GM10266 (cell line): Measurements from ENCODE around the gene ESR2.

ENCODE experiments used
- DNase-seq: peaks from one replicate; pipeline ENCODE4 v3.0.0; 2012; ENCODE audit errors: extremely low spot score
- TF ChIP-seq, protein P1 (sequence below): IDR thresholded peaks from 2 replicates; pipeline ENCODE4 v1.5.1; 2012; ENCODE audit warnings: mild to moderate bottlenecking, low read depth; ENCODE audit not compliant: control insufficient read depth, insufficient read depth; ENCODE audit errors: missing control alignments

The ESR2 gene

DNA sequence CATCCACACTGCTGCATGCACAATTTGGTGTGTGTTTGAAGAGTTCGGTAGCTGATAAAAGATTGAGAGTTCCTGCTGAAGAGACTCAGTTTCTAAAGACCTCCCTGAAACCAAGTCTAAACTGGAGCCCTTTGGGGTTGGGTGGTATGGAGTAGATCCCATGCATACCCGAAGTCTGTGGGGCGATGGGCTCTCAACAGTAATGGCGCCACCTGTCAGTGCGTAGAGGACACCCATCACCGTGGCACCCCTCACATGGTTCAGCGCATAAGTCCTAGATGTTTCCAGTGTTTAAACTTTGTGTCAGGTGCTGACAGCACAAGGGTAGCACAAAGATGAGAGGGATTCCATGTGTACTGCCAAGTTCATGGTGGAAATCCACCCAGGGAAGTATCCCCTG is 85.9 kb downstream of the ESR2 start:
- no peak for DNase-seq
- TF ChIP-seq, protein P1, sequence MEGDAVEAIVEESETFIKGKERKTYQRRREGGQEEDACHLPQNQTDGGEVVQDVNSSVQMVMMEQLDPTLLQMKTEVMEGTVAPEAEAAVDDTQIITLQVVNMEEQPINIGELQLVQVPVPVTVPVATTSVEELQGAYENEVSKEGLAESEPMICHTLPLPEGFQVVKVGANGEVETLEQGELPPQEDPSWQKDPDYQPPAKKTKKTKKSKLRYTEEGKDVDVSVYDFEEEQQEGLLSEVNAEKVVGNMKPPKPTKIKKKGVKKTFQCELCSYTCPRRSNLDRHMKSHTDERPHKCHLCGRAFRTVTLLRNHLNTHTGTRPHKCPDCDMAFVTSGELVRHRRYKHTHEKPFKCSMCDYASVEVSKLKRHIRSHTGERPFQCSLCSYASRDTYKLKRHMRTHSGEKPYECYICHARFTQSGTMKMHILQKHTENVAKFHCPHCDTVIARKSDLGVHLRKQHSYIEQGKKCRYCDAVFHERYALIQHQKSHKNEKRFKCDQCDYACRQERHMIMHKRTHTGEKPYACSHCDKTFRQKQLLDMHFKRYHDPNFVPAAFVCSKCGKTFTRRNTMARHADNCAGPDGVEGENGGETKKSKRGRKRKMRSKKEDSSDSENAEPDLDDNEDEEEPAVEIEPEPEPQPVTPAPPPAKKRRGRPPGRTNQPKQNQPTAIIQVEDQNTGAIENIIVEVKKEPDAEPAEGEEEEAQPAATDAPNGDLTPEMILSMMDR, result no peak

DNA sequence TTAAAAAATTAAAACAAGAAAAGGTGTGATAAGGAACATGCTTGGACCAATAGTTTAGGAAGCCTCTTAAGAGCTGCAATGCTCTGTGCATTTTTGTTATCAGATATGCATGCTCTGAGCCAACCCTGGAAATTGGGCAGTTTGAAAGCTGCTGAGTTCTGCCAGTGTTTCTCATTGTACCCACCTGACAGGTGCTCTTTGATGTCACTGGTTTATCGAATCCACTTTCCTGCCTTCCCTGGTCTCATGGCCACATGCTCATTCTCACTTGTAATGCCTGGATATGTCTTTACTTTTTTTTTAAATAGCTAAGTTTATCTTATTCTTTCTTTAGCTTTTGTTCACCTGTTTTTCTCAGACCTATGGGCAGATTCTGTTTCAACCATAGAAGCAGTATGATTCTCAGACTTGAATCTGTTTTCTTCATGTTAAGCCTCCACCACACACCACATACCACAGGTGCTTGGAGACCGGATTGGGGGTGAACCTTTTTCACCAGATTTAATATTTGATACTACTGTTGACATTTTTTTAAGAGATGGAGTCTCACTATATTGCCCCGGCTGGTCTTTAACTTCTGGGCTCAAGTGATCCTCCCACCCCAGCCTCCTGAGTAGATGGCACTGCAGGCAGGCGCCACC is 90.7 kb downstream of the ESR2 start:
- DNase-seq, result no peak
- TF ChIP-seq, protein P1, result no peak

DNA sequence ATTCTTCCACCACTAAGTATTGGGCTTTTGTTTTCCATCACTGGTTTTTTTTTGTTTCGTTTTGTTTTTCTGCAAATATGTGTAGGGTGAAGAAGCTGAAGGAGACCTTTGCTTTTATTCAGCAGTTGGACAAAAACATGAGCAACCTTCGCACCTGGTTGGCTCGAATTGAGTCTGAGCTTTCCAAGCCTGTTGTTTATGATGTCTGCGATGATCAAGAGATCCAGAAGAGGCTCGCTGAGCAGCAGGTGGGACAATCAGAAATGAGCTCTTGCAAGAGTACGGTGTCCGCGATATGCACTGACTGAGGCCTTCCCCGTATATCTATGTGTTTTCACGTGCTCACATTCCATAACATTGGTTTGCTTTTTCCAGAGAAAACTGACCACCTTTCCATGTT is 91.5 kb downstream of the ESR2 start:
- no peak for DNase-seq
- TF ChIP-seq, protein P1, result no peak

DNA sequence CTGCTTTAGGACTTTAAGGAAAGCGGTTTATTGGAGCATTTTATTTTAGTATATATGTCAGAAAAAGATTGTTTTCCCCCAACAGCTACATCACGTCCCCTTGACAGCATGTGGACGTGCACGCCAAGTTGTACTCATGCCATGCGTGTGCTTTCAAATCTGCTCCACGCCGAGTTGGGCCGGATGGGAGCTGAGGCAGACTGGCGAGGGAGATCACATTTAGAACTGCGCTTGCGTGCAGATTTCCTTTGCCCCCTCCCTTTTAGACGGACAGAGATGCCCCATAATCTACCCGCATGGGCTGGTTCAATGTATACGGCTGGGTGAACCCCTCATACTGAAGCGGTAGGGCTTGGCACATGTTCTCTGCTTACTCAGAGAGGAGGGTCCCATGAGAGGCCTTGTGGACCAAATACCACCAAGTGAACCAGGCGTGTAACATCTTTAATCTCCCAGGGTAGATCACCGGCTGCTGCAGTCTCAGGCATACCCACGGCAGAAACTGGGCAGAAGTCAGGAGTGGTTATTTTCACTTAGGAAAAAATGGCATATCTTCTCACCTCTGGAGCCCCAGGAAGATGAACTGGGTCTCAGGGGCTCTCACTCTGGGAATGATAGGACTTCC is 92.1 kb downstream of the ESR2 start:
- TF ChIP-seq, protein P1, result no peak
- DNase-seq, result no peak

DNA sequence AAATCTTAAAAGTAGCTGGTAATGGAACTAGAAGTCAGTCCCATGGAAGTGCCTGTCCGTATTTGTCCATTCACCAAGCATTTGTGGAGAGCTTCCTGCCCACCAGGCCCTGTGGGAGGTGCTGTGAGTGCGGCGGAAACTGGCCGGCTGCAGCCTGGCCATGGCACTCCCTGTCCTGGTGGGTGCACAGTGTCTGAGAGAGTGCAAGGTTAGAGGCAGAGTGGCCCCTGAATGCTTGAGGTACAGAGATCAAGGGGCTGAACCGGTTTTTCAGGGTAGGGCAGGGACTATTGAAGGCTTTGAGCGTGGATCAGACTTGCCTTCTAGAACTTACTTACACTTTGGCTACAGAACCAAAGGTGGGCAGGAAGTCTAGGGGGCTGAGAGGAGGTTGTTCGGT is 92.9 kb downstream of the ESR2 start:
- TF ChIP-seq, protein P1, result no peak

DNA sequence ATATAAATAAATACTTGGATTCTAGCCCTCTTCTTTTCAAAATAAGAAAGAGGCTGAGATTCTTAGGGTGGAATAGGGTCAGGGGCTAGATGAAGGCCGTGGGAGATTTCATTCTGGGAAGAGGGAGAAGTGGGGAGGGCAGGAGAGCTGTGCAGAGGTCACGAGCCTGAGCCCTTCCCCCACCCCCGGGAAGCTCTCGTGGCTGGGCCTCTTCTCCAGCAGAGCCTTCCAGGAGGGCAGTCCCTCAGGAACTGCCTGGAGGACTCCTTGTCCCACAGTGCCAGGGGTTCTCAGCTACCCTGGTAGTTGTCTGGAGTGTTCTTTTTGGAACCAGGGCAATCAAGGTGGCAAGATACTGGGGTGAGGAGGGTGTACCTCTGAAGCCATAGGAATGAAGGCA is 94.0 kb downstream of the ESR2 start:
- TF ChIP-seq, protein P1, result no peak

More for the DNA sequence above, 92.9 kb downstream of the ESR2 start:
- DNase-seq, result no peak

DNA sequence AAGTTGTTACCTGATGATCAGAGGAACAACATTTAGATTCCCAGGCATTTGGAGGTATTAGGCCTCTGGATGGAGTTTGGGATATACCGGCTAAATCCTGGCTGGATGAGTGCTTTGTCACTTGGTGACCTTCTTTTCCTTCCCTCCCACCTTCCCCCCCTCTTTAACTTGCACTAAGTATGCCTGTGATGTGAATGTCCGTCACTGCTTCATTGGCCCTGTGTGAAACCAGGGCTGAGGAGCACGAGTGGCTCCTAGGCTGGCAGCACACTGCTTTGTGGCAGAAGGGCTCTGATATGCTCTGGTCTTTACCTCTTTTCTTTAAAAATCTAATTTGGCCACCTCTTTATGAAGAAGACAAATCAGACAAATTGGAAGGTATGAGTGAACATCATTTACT is 95.7 kb downstream of the ESR2 start:
- DNase-seq, result no peak
- TF ChIP-seq, protein P1, result no peak

More for the DNA sequence above, 94.0 kb downstream of the ESR2 start:
- DNase-seq, result no peak
